ENCODE data around the gene IFT43. TPM values are rescaled to one million over a fixed set of nuclear protein-coding genes. Genes with fewer than 3 reads are reported as not detected.

The IFT43 gene
- total RNA-seq, 1 donor from 2014 or later: 36.9 TPM

DNA sequence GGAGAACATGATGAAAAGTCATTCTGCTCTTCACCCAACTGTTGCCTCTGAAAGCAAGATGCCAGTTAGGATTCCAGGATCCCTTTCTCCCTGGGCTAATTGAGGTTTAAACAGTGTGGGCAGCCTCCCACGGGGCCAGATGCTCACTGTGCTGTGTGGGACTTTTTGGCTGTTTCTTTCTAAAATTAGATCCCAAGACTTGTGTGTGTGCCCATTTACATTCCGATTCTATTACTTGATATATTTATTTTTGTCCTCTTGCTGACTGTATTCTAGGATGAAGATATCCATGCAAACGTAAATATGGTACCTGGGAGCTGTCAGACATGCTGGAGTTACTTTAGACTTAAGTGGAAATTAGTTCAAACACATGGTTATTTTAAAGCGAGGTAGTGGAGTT, 6.2 kb downstream of the IFT43 start:
- Mint-ChIP-seq H3K27me3 (no peaks in the 10 kb centered on the region), H3K9me3 (no peaks in the 10 kb centered on the region), H3K27ac (no peak overlapping the region), H3K4me1 (ENCODE audit: unreplicated experiment) (peaks cover 10% of the 10 kb centered on the region), H3K36me3 (peaks cover 26% of the 10 kb centered on the region), H3K4me3 (no peak overlapping the region)
- no peak for DNase-seq (ENCODE audit: extremely low spot score, unreplicated experiment)
- no peak for TF ChIP-seq CTCF (conservative IDR thresholded peaks at IDR 0.05)

DNA sequence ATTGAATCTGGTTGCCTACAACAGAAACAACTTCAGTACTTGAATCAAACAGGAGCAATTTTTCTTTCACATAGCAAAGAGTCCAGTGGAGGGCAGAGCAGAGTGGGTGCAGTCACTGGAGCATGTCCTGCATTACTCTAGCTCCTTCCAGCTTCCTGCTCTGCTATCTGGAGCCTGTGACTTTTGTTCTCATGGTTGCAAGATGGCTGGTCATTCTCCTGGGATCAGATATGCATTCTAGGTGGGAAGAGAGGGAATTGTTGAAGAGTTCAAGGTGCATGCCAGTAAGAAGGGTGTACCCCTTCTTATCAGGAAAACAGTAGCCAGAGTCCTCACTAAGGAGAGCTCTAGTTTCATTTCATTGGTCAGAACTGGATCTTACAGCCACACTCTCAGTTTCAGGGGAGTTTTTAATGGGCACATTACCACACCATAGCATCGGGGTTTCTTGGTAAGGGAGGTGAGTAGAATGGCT, 8.0 kb downstream of the IFT43 start:
- Mint-ChIP-seq H3K27me3 (no peaks in the 10 kb centered on the region), H3K36me3 (peaks cover 38% of the 10 kb centered on the region), H3K27ac (no peak overlapping the region), H3K4me3 (no peak overlapping the region), H3K9me3 (no peaks in the 10 kb centered on the region), H3K4me1 (ENCODE audit: unreplicated experiment) (peaks cover 5% of the 10 kb centered on the region)
- DNase-seq (ENCODE audit: extremely low spot score, unreplicated experiment): no peak
- TF ChIP-seq CTCF (conservative IDR thresholded peaks at IDR 0.05): no peak

DNA sequence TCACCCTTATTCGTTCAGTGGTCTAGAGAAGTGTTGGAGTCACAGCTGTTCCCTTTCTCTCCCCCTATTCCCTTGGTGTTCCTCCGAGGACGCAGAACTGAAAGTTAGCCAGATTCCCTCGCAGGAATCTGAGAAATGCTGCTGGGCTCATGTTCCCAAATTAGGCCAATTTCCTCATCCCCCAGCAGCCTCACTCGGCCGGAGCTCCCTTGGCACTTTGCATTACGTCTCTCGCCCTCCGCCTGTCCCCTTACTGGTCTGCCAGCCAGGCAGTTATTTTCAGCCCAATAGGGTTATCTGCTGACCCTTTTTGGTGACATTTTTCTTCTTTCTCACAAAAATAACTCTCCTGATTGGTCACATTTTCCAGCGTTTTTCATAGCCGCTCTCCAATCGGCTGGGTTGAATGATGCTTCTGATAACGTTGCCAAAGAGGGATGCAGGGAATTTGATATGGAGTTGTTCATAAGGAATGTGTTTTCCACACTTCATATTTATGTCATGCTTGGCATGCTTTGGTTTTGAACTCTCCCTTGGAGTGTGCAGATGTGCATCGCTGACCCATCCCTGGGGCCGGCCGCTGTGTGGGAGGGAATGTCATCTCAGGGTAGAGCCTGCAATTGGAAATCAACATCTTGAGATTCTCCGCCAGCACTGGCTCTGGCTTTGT, 9.9 kb downstream of the IFT43 start:
- no peak overlapping the region for H3K27ac Mint-ChIP-seq
- peaks cover 5% of the 10 kb centered on the region for H3K4me1 Mint-ChIP-seq (ENCODE audit: unreplicated experiment)
- no peaks in the 10 kb centered on the region for H3K27me3 Mint-ChIP-seq
- no peak for TF ChIP-seq CTCF (conservative IDR thresholded peaks at IDR 0.05)
- H3K9me3 Mint-ChIP-seq: no peaks in the 10 kb centered on the region
- H3K36me3 Mint-ChIP-seq: peaks cover 42% of the 10 kb centered on the region
- no peak overlapping the region for H3K4me3 Mint-ChIP-seq
- DNase-seq (ENCODE audit: extremely low spot score, unreplicated experiment): no peak

DNA sequence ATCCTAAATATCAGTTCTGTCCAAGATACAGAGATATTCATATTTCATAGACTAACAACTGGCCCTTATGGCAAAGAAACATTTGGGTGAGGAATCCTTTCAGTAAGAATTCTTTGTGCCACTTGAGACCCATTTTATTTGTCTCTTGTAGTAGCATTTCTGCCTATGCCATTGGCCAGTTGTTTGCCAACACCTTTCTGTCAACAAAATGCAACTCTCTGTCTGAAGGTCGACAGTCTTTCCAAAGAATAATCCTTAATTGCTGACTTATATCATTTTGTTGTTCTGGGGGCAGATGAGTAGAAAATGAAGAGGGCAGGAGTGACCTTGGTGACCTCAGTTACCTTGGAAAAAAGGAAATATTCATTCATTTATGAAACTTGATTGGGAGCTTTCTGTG, 10.9 kb downstream of the IFT43 start:
- H3K9me3 Mint-ChIP-seq: no peaks in the 10 kb centered on the region
- H3K36me3 Mint-ChIP-seq: peaks cover 48% of the 10 kb centered on the region
- no peak for DNase-seq (ENCODE audit: extremely low spot score, unreplicated experiment)
- TF ChIP-seq CTCF (conservative IDR thresholded peaks at IDR 0.05): no peak
- no peaks in the 10 kb centered on the region for H3K27me3 Mint-ChIP-seq
- H3K27ac Mint-ChIP-seq: no peak overlapping the region
- no peak overlapping the region for H3K4me3 Mint-ChIP-seq
- peaks cover 5% of the 10 kb centered on the region for H3K4me1 Mint-ChIP-seq (ENCODE audit: unreplicated experiment)

GRCh38 chr14:75999511-76000190, 14.1 kb downstream of the IFT43 start:
- DNase-seq (ENCODE audit: extremely low spot score, unreplicated experiment): no peak
- no peaks in the 10 kb centered on the region for H3K27me3 Mint-ChIP-seq
- no peak overlapping the region for H3K4me3 Mint-ChIP-seq
- H3K9me3 Mint-ChIP-seq: peaks cover 11% of the 10 kb centered on the region
- H3K27ac Mint-ChIP-seq: no peak overlapping the region
- H3K4me1 Mint-ChIP-seq (ENCODE audit: unreplicated experiment): peaks cover 5% of the 10 kb centered on the region
- peaks cover 55% of the 10 kb centered on the region for H3K36me3 Mint-ChIP-seq
- TF ChIP-seq CTCF (conservative IDR thresholded peaks at IDR 0.05): no peak

All from type B pancreatic cell (in vitro differentiated cells).